ENCODE results near the gene TEX35.
A peak's percentile ranks its signal among the peaks of the same experiment; 100 is the strongest.

The TEX35 gene

GRCh38 chr1:178540646-178541045 lies 27.7 kb downstream of the TEX35 start:
- TF ChIP-seq, protein P1, sequence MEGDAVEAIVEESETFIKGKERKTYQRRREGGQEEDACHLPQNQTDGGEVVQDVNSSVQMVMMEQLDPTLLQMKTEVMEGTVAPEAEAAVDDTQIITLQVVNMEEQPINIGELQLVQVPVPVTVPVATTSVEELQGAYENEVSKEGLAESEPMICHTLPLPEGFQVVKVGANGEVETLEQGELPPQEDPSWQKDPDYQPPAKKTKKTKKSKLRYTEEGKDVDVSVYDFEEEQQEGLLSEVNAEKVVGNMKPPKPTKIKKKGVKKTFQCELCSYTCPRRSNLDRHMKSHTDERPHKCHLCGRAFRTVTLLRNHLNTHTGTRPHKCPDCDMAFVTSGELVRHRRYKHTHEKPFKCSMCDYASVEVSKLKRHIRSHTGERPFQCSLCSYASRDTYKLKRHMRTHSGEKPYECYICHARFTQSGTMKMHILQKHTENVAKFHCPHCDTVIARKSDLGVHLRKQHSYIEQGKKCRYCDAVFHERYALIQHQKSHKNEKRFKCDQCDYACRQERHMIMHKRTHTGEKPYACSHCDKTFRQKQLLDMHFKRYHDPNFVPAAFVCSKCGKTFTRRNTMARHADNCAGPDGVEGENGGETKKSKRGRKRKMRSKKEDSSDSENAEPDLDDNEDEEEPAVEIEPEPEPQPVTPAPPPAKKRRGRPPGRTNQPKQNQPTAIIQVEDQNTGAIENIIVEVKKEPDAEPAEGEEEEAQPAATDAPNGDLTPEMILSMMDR (IDR thresholded peaks at IDR 0.05; ENCODE audit: low read depth, low read length) = no peak
- peak; percentile 58 for DNase-seq (ENCODE audit: extremely low read depth, low read depth)

GRCh38 chr1:178541379-178541778 lies 28.5 kb downstream of the TEX35 start:
- DNase-seq (ENCODE audit: extremely low read depth, low read depth) = no peak
- TF ChIP-seq, protein P1 (IDR thresholded peaks at IDR 0.05; ENCODE audit: low read depth, low read length) = no peak

DNA sequence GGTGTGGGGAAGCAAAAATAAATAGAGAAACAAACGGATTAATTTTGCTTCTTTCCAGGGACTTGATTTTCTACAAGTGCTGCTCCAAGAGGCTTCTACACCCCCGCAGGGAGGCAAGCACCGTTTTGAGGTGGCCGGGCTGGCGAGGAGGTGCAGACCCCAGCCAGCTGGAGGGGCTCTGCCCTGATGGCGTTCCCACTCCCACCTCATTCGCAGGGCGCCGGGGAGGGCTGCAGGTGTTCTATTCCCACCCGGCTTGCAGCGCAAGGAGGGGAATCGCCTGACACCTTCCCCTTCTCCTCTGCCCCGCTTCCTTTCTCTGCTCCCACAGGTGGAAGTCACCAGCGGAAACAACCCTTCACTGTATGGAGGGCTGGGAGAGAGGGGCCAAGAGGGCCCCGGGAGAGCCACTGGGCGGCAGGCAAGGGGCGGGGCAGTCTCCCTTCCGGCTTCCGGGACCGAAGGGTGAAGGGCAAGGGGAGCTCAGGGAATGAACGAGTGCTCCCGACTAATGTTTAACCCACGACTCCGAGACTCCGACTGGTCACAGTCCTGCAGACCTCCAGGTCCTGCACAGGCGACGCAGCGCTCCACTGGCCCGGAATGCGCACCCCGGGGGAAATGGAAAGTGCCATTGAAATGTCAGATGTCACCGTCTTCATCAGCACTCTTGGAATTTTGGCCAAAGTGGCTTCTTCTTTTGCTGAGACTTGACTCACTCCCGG lies 29.1 kb downstream of the TEX35 start:
- DNase-seq (ENCODE audit: extremely low read depth, low read depth) = no peak
- TF ChIP-seq, protein P1 (IDR thresholded peaks at IDR 0.05; ENCODE audit: low read depth, low read length) = no peak

GRCh38 chr1:178542554-178543289 lies 29.8 kb downstream of the TEX35 start:
- peak; percentile 85 for DNase-seq (ENCODE audit: extremely low read depth, low read depth)
- TF ChIP-seq, protein P1 (IDR thresholded peaks at IDR 0.05; ENCODE audit: low read depth, low read length) = peak; percentile 68

- TF ChIP-seq, protein P1 (IDR thresholded peaks at IDR 0.05; ENCODE audit: low read depth, low read length) = no peak
- no peak for DNase-seq (ENCODE audit: extremely low read depth, low read depth)
These were observed 30.3 kb downstream of the TEX35 start for GRCh38 chr1:178543290-178543607.

- no peak for DNase-seq (ENCODE audit: extremely low read depth, low read depth)
- TF ChIP-seq, protein P1 (IDR thresholded peaks at IDR 0.05; ENCODE audit: low read depth, low read length) = no peak
These were observed 31.6 kb downstream of the TEX35 start for GRCh38 chr1:178544531-178544930.

DNA sequence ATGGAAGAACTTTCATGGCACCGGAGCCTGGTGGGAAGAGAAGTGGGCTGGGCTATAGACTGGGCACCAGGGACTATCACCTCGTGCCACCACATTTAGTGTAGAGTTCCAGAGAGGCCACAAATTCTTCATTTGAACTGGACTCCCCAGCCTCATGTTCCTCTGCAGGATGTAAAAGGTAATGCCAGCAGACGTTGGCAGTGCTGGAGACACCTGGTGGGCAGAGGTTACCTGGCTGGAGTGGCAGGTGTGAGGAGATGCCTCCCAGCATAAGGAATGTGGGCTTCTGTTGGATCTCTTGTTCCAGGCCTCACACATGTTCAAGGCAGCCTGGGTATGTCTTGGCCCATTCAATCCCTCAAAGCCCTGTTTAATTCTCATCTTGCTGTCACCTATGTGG lies 35.2 kb downstream of the TEX35 start:
- DNase-seq (ENCODE audit: extremely low read depth, low read depth) = no peak
- TF ChIP-seq, protein P1 (IDR thresholded peaks at IDR 0.05; ENCODE audit: low read depth, low read length) = no peak

All from AG09319 (cell line).